Erythroblast (primary cell): ENCODE results near the gene PCDHA5.

Source experiments
- DNase-seq, 2 experiments: peaks; one replicate each; lab custom pipeline; 2025; lab: John Stamatoyannopoulos, UW
- GATA1 ChIP-seq: IDR thresholded peaks from 2 replicates; pipeline ENCODE4 v1.6.1; 2011; ENCODE audit warnings: low read depth, mild to moderate bottlenecking, control low read depth, low read length, moderate library complexity
- POLR2A ChIP-seq: IDR thresholded peaks from 2 replicates; pipeline ENCODE4 v1.6.1; 2011; ENCODE audit warnings: mild to moderate bottlenecking, low read length

The PCDHA5 gene

GRCh38 chr5:140868721-140869554 lies 47.5 kb downstream of the PCDHA5 start, which contains the start of gene PCDHA11:
PCDHA11 (plus strand) TSS chr5:140868957; CDS start chr5:140869104, 147 bp downstream.
- TF ChIP-seq POLR2A (no peak), GATA1 (no peak)
- no peak for DNase-seq

GRCh38 chr5:140869555-140869886 lies 48.1 kb downstream of the PCDHA5 start:
- no peak for DNase-seq
- no peak for TF ChIP-seq GATA1
- TF ChIP-seq POLR2A = no peak

- TF ChIP-seq POLR2A = no peak
- TF ChIP-seq GATA1 = no peak
- no peak for DNase-seq
Observed at GRCh38 chr5:140870221-140871201, 49.1 kb downstream of the PCDHA5 start.
